ENCODE data around the gene STRBP.
"Not testable (repeated sequence)": the region's sequence is repeated elsewhere in the genome, so short reads cannot be mapped to it uniquely, and the experiment has no call there.

STRBP gene

DNA sequence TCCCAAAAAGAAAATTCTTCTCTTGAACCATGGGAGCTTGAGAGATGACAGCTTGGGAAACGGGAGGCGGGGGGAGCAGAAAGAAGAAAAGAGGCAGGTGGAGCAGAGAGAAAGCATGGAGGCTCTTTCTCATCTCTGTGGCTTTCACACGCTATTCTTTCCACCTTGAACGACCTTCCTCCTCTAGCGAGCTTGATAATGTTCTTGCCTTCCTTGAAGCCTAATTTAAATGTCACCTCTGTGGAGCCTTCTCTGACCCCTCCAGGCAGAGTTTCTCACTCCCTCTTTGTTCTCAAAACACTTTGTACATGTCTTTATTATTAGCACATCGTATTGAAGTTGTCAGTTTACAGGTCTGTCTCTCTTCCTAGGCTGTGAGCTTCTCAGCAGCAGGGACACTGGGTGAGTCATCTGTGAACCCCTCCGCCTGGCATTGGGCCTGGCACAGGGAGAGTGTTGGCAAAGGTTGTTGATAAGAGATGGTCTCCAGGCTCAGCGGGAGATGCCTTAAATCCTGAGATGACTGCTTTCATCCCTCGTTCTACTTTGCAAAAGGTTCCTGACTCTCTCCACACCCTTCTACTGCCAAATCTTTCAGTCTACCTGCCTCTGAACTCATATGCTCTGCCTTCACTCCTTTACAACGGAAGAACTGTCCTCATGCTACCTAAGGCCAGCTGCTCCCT lies 14.1 kb upstream of the STRBP start:
- DNase-seq = no peak

DNA sequence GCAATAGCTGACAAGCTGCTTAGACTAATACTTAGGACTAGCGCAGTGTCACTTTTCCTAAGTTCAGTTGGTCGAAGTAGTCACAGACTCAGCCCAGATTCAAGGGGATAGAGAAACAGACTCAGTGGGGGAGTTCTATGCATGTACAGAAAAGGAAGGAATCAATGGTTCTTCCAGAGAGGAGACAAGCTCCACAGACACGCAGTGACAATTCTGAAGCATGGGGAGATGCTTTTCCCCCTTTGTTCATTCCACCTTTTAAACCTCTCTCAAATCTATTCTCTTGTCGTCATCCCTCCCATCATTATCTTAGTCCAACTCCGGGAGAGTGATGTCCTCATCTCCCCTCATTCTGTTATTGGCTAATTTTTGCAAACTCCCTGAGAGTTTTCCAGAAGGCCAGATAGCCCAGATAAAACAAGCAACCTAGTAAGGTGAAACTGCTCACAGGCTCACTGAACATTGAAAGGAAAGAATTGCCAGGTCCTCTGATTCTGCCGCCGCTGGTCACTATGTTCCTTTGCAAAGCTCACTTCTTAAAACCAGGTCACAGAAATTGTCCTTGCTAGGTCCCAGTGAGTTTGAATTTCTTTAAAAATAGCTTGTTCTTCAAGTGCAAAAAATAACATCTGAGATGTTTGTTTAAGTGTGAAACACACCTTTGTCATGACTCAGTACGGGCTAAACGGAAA lies 13.4 kb upstream of the STRBP start:
- DNase-seq = no peak

DNA sequence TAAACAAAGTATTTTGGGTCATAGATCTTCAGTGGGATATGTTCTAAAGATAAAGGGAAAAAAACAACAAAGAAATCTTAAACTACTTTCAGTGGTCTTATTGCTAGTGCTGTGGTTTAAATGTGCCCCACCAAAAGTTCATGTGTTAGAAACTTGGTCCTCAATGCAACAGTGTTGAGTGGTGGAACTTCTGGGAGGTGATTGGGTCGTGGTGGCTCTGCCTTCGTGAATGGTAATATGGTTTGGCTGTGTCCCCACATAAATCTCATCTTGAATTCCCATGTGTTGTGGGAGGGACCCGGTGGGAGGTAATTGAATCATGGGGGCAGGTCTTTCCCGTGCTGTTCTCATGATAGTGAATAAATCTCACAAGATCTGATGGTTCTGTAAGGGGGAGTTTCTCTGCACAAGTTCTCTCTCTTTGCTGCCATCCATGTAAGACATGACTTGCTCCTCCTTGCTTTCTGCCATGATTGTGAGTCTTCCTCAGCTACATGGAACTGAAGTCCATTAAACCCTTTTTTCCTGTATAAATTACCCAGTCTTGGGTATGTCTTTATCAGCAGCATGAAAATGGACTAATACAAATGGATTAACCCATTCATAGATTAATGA lies 10.6 kb upstream of the STRBP start:
- not testable (repeated sequence) for DNase-seq

DNA sequence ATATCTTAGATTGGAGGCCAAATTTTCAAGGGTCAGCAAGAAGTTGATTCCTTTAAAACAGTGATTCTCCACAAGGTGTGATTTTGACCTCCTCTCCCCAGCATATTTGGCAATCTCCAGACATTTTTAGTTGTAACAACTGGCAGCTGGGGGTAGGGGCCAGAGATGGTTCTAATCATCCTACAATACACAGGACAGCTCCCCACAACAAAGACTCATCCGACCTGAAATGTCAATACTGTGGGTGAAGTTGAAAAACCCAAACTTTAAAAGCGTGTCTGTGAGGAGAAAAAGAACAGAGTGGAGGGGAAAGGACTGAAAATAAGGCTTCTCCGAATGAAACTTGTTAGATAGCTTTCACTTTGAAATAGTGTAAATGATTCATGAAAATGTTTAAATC lies 10.0 kb upstream of the STRBP start:
- DNase-seq = no peak

DNA sequence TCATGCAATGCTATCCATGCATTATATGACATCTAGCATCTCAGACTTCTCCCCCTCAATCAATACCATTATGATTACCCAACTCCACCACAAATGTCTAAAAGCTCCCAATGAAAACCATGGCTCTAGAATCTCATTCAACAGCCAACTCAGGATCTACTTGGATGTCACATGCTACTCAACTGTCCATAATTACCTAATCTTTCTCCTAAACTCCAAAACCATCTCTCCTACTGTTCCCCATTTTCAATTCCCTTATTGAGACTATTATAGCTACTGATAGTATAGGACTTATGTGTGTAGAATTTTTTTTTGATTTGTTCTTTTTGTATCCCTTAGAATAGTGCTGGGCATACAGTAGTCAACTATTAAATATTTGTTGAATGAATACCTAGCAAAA lies 8.2 kb upstream of the STRBP start:
- no peak for DNase-seq

DNA sequence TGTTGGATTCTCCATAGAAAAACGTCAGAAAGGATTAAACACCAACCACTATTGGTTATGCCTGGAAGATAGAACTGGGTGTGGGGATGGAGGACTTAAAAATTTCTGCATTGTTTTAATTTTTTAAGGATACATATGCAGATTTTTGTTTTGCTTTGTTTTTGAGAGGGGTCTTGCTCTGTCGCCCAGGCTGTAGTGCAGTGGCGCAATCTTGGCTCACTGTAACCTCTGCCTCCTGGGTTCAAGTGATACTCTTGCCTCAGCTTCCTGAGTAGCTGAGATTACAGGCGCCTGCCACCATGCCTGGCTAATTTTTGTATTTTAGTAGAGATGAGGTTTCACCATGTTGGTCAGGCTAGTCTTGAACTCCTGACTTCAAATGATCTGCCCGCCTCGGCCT lies 2.7 kb upstream of the STRBP start:
- not testable (repeated sequence) for DNase-seq

DNA sequence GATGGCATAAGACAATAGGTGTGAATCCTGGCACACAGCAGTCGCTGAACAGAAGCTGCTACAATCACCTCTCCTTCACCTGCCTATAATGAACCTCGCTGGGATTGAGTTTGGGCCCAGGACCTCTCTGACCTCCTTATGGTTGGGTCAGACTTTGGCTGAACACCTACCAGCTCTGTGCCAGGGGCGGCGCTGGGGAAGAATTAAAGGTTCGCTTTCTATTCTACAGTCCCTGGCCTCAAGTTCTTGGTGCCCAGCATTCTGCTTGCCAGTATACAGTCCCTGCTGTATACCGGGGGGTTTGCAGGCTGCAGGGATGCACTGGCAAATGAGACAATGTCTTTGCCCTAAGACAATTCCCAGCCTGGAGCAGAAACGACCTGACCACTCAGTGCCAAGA lies 895 bp upstream of the STRBP start:
- DNase-seq = no peak

DNA sequence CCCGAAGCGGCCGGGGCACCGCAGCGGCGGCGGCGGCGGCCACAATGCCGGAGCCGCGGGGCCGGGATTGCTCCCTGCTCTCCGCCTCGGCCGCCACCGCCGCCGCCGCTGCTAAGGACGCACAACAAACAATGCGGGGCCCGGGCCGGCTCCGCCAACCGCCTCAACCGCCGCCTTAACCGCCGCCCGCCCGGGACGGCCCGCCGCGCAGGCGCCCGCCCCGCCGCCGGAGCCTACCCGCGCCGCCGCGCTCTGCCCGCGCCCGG lies 254 bp downstream of the STRBP start:
- no peak for DNase-seq

DNA sequence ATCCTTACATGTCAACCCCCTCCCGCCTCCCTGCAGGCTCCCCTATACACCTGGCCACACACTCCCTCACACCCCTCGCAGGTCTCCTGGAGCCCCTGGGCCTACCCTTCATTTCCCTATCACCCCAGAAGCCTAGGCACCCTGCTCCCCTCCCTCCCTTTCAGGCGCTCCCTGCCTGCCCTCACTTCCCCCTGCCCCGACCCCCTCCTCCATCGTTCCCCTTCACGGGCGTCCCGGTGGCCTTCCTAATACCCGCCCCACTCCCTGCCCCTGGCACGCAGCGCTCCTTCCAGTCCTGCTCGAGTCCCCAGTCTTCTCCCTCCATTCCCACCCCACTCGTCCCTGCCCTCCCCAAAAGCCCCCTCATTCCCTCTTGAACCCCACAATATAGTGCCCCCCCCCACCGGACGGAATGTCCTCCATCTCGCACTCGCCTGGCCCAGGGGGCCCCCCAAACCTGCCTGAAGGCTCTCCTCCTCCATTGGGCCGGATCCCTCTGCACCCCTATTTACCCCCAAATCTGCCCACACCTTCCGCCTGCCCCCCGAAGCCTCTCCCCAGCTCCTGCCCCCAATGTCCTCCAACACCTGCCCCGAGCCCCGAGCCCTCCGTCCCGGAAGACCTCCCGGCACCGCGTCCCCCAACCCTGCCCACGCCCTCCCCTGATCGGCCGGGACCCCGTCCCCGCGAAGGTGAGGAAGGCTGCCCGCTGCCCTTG lies 746 bp downstream of the STRBP start:
- no peak for DNase-seq

DNA sequence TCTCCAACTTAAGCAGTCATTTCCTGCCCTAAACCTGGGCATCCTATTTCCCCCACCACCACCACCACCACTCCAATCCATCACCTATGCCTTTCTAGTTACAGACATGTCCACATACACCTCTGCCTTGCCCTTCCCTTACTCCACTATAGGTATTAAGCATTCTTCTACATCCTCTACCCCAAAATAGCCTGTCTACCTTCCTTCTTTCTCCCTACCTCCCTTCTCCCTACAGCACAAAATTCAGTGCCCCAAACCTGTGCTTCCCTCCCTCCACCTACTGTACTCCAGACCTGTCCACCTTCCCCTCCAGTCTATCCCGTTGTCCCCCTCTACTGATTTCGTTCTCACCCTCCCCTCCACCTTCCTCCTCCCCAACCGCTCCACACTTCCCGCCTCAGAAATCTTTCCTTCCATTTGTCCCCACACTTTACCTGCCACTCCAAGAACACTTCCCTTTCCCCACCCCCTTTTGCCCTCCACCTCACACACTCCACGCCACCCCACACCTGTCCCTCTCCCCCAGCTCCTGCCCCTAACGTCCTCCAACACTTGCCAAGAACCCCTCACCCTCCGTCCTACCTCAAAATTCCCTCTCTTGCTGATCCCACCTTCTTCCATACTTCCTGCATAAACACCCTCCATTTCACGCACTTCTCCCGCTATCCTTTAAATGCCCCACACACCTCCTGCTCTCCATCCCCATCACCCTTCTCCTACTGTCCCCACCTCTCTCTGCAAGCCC lies 1.6 kb downstream of the STRBP start:
- no peak for DNase-seq

DNA sequence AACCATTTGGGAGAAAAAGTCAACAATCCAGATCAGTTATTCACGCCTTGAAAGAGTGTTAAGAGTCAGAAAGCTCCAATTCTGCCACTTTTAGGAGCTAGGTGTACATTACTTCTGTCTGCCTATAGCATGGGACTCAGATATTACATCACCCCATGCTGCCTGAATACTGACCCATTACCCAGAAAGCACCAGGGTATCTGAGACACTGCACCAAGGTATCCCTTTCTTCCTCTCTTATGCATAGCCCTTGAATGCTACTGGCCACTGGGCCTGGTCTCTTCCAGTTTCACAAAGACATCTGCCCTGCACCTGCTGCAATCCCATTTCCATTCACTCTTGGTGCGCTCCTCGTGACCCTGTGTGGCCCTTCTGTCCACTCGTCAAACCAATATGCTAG lies 2.6 kb downstream of the STRBP start:
- no peak for DNase-seq

DNA sequence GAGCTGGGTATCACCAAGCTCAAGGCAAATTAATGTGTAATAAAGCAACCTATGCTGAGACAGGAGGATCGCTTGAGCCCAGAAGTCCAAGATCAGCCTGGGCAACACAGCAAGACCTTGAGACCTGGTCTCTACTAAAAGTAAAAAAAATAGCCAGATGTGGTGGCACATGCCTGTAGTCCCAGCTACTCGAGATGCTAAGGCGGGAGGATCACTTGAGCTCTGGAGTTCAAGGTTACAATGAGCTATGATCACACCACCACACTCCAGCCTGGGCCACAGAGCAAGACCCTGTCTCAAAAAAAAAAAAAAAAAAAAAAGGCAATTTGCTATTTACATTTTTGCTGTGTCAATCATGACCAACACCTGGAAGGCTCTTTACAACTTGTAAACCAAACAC lies 5.2 kb downstream of the STRBP start:
- DNase-seq = no peak

DNA sequence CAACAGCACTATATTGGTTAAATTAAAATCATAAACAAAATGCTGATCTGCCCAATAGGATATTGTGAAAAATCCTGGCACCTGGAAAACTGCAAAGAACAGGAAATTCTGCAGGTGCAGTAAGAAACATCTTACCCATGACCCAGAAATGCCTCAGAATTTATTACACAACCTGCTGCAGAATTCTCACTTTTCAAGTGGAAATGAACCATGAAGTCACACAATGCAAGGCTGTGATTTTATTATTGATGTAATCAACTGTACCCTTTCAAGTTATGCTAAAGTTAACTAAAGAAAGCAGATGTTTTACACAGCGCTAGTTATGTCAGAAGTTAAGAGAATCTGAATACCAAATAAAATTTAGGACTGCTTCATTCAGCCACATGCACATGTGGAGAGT lies 6.0 kb downstream of the STRBP start:
- no peak for DNase-seq

DNA sequence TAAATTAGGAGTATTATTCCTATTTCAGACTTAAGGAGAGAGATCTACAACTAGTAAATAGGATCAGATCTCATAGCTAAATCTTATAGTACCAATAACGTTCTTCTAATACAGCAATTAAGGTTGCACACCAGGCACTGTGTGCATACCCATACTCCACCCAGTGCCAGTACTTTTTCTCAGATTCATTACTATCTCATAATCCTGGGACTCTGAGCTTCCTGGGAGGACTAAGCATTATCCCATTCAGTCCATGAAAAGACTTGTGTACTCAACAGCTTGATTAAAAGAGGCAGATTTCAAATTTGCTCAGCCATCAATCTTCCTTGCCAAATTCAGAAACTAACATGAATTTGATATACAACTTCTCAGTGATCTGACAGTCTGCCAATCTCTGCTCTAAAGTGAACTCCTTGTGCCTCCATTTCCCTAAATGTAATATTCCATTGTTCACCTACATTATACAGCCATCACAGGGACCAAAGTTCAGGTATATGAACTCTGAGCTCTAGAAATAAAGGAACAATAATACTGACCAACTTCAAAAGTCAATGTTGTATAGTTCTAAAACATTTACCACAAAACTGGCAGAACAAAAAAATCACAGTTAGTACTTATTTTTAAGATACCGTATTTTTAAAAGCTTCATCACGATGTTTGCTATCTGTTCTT lies 7.2 kb downstream of the STRBP start:
- no peak for DNase-seq

DNA sequence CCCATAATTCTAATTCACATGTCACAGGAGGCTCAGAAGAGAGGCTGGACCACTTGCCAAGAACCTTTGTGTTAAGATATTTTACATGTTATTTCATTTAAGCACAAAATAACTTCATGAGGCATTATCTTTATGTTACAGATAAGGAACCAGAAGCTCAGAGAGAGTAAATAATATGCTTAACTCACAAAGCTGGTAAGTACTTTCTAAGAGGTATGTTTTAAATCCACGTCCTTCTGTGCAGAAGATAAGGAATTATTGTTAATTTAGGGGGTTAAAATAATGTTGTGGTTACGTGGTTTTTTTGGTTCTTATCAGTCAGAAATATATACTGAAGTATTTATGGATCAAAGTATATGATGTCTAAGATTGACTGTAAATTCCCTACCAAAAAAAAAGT lies 8.0 kb downstream of the STRBP start:
- no peak for DNase-seq

DNA sequence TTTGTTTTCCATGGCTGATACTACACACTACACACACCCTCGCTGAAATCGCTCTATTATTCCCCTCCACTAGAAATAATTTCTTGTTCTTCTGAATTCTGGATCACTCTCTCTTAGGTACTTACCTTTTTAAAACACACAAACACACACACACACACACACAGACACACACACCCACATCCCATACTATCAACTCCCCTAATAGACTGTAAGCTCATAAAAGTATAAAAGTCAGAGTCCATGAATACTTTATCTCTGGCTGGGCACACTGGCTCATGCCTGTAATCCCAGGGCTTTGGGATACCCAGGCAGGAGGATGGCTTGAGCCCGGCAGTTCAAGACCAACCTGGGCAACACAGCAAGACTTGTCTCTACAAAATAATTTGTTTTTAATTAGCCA lies 11.1 kb downstream of the STRBP start:
- no peak for DNase-seq

DNA sequence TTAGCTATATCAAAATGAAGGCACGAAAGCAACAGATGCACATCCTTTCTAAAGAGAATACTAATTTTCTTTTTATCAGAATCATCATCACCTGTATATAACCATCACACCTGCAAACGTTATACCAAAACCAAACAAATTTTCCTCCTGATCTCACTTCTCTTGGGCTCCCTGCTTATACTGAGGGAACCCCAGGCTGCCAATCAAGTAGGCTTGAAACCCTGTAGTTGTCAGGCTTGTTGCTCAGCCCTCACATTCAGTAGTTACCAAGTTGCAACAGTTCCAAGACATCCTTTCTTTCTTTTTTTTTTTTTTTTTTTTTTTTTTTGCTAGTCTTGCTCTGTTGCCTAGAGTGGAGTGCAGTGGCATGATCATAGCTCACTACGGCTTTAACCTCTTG lies 12.7 kb downstream of the STRBP start:
- no peak for DNase-seq

DNA sequence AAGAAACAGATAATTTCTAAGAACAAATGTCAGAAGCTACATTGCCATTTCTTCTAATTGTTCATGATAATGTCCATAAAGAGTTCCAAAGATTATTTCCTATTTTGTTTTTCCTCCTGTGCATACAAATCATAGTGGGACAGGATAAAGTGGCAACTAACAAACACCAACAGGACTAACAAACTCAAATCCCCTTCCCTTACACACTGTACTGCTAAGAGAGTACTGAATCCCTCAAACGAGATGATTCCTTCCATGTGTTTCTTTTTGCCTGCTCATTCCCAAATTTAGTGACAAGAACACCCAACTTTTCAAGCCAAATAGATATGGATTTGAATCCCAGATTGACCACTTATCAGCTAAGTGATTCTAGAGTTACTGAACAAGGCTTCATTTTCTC lies 15.2 kb downstream of the STRBP start:
- no peak for DNase-seq

DNA sequence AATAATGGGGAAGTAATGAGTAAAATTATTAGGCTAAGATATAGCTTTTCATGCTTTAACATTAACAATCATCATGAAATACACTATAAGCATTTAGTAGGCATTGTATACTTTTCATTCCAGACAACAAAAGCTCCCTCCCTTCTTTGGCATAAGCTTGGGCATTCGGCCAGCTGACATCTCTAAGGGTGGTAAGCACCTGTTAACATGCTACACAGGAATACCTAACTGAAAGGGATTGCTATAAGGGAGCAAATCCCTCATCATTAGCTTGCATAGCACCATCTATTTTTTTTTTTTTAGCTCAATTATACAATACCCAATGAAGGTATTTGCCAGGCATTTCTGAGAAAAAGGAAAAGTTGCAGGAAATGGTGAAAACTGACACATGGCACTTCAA lies 16.6 kb downstream of the STRBP start:
- DNase-seq = peak; percentile 63

DNA sequence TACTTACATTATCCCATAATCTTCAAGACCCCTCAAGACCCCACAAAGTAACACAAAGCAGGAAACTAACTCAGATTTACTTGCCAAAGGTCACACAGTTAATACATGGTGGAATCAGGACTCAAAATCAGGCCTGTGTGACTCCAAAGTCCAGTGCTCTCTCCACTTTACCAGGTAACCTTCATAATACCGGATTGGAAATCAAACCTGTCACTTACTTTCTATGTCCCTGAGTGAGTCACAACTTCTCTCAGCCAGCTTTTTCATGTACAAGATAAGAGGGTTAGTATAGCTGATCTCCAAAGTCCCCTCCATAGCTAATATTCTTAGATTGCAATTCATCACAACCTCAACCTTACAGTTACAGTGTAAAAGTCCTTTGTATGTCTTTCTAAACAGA lies 17.1 kb downstream of the STRBP start:
- DNase-seq = no peak

DNA sequence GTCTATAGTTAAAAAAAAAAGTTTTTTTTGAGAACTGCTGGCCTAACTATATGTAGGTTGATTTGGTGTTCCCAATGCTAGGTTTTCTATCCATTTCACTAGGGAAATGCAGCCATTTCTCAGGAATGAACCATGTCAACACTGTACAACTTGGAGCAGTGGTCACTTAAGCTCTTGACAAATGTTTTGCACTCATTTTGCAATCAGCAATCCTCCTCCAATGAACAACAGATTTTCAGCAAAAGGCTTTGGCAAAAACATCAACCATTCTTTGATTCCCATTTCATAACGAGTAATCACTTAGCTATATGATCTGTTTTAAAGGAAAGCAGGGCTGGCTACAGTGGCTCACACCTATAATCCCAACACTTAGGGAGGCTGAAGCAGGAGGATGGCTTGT lies 17.9 kb downstream of the STRBP start:
- no peak for DNase-seq

DNA sequence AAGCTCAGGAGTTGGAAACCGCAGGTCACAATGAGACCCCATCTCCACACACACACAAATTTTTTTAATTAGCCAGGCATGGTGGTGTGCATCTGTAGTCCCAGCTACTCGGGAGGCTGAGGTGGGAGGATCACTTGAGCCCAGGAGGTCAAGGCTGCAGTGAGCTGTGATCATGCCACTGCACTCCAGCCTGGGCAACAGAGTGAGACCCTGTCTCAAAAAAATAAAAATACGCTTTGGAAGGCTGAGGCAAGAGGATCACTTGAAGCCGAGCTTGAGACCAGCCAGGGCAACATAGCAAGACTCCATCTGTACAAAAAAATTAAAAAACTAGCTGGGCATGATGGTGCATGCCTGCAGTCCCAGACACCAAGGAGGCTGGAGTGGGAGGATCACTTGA lies 19.2 kb downstream of the STRBP start:
- DNase-seq = not testable (repeated sequence)

DNA sequence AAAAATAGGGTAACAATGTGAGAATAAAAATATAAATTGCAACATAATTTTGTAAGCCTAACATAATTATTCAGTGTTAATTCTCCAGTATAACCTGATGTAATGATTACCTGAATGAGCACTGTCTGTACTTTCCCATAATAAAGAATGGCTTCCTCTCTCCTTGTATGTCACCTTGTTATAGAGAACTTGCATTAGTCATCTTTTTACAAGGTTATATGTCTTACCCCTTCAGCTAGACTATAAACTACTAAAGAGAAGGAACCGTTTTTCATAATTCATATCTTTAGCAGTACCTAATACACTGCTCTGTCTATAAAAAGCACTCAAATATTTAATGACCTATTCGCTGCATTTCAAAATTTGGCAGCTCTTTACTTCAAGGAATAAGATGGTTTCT lies 19.8 kb downstream of the STRBP start:
- DNase-seq = no peak

Data from NCI-H2029 treated with DMSO at 0.1 percent for 48 hours (cell line).